Cardiac muscle cell (in vitro differentiated cells and primary cell): ENCODE data around the gene MPPED2. TPM values are rescaled to one million over a fixed set of nuclear protein-coding genes. Genes with fewer than 3 reads are reported as not detected.
"Not testable (repeated sequence)": the region's sequence is repeated elsewhere in the genome, so short reads cannot be mapped to it uniquely, and the experiment has no call there.

Experiments
- DNase-seq, 2 donors: peaks; one replicate each; pipeline versions ENCODE4 v3.0.0 to v3.0.0-alpha.2; 2010 to 2017; ENCODE audit warnings: low read depth in 1 of 2, low spot score in 1 of 2
- H3K27ac ChIP-seq: fragments of 200-600 bp; sonication (generic); 2 replicates; pipeline ENCODE4 v1.5.1; 2016
- H3K27me3 ChIP-seq: fragments of 200-600 bp; sonication (generic); 2 replicates; pipeline ENCODE4 v1.6.0; 2016; ENCODE audit warnings: control low read depth
- H3K36me3 ChIP-seq: fragments of 200-600 bp; sonication (generic); 2 replicates; pipeline ENCODE4 v1.5.1; 2016; ENCODE audit warnings: control low read depth
- H3K4me1 ChIP-seq: fragments of 200-600 bp; sonication (generic); 2 replicates; pipeline ENCODE4 v1.8.1; 2017; ENCODE audit warnings: low read depth, mild to moderate bottlenecking, mixed run types
- H3K4me3 ChIP-seq: fragments of 200-600 bp; sonication (generic); 2 replicates; pipeline ENCODE4 v1.5.1; 2016; ENCODE audit warnings: mild to moderate bottlenecking
- H3K9me3 ChIP-seq: fragments of 200-600 bp; sonication (generic); 2 replicates; pipeline ENCODE4 v1.5.1; 2017; ENCODE audit warnings: low read depth, mild to moderate bottlenecking, control low read depth
- CTCF ChIP-seq: IDR thresholded peaks from 2 replicates; pipeline ENCODE4 v1.5.1; 2012; ENCODE audit warnings: low read depth, mild to moderate bottlenecking, low read length
- polyA plus RNA-seq: library from polyadenylated mRNA; unstranded; fragments of >200 nt; fragmentation: Nextera tagmentation; extraction: Ambion mirVana; gene quantifications from 2 replicates; pipeline ENCODE4 v1.2.1, GENCODE V29; 2016
- total RNA-seq: library from RNA; depleted of rRNA; stranded (reverse); fragments of >200 nt; gene quantifications from 2 replicates; pipeline ENCODE4 v1.2.3, GENCODE V29; 2016

The MPPED2 gene
- total and polyA plus RNA-seq, 2 experiments from 2014 or later: 32.5 to 54.4 TPM

- Histone ChIP-seq H3K9me3 (no peaks in the 10 kb centered on the region), H3K36me3 (no peaks in the 10 kb centered on the region), H3K27me3 (no peaks in the 10 kb centered on the region), H3K4me1 (peaks cover 16% of the 10 kb centered on the region), H3K4me3 (no peak overlapping the region), H3K27ac (no peak overlapping the region)
- no peak for TF ChIP-seq CTCF
- DNase-seq: no peak
Measured at GRCh38 chr11:30561691-30562415, 24.3 kb downstream of the MPPED2 start.

- no peak for TF ChIP-seq CTCF
- Histone ChIP-seq H3K27me3 (no peaks in the 10 kb centered on the region), H3K9me3 (no peaks in the 10 kb centered on the region), H3K4me1 (peaks cover 16% of the 10 kb centered on the region), H3K36me3 (no peaks in the 10 kb centered on the region), H3K4me3 (no peak overlapping the region), H3K27ac (peak overlapping the region; percentile 37)
- no peak for DNase-seq
Measured at GRCh38 chr11:30560206-30561106, 25.7 kb downstream of the MPPED2 start.

- no peaks in the 10 kb centered on the region for H3K9me3 ChIP-seq
- no peak overlapping the region for H3K27ac ChIP-seq
- no peaks in the 10 kb centered on the region for H3K27me3 ChIP-seq
- DNase-seq: no peak
- no peaks in the 10 kb centered on the region for H3K36me3 ChIP-seq
- peaks cover 16% of the 10 kb centered on the region for H3K4me1 ChIP-seq
- no peak overlapping the region for H3K4me3 ChIP-seq
- no peak for TF ChIP-seq CTCF
Measured at GRCh38 chr11:30559004-30559403, 27.1 kb downstream of the MPPED2 start.

- H3K4me3 ChIP-seq, DNase-seq, H3K9me3 ChIP-seq, H3K27ac ChIP-seq, H3K36me3 ChIP-seq, H3K27me3 ChIP-seq: not testable (repeated sequence)
- peaks cover 15% of the 10 kb centered on the region for H3K4me1 ChIP-seq
Measured at GRCh38 chr11:30554587-30554986, 31.6 kb downstream of the MPPED2 start.

GRCh38 chr11:30553521-30554110 is 32.5 kb downstream of the MPPED2 start:
- H3K4me1 ChIP-seq: peaks cover 18% of the 10 kb centered on the region
- no peaks in the 10 kb centered on the region for H3K9me3 ChIP-seq
- H3K36me3 ChIP-seq: no peaks in the 10 kb centered on the region
- no peak for DNase-seq
- no peak overlapping the region for H3K4me3 ChIP-seq
- no peak overlapping the region for H3K27ac ChIP-seq
- H3K27me3 ChIP-seq: no peaks in the 10 kb centered on the region
- TF ChIP-seq CTCF: no peak
